Measurements from ENCODE around the gene MRPL49. TPM values are rescaled to one million over a fixed set of nuclear protein-coding genes. Genes with fewer than 3 reads are reported as not detected.

Gene MRPL49
- total and polyA plus RNA-seq, 2 of the 8 experiments (the other 6 are each of a cell fraction or from before 2014, with no cell fraction given) = 54.0 to 84.8 TPM

GRCh38 chr11:65087827-65088226 is 34.3 kb upstream of the MRPL49 start:
- Histone ChIP-seq H3K14ac (ENCODE audit: insufficient read length) (no peak overlapping the region), H2AFZ (ENCODE audit: low read length) (no peak overlapping the region), H3K23ac (ENCODE audit: insufficient read length) (no peak overlapping the region), H2BK20ac (ENCODE audit: low read length) (no peak overlapping the region), H3K4ac (replicated peaks; ENCODE audit: insufficient read length, low read depth, low read length) (no peak overlapping the region), H3K23me2 (ENCODE audit: low read depth, low read length) (peaks cover 8% of the 10 kb centered on the region), H3K9me3 (ENCODE audit: insufficient read depth in 2 of 2, low read depth in 1 of 2, low read length in 1 of 2) (no peaks in the 10 kb centered on the region), H3K4me3 (ENCODE audit: extremely low read depth in 1 of 4, insufficient read depth in 2 of 4, low read depth in 3 of 4, low read length in 4 of 4) (no peak overlapping the region), H3K4me1 (replicated peaks in 1 of 4; ENCODE audit: control insufficient read depth in 3 of 4, insufficient read depth in 4 of 4, low read length in 3 of 4) (peaks cover 0 to 7% (median 3%) of the 10 kb centered on the region in 4 experiments; a peak in 5 of 7 replicates), H3K27ac (ENCODE audit: low read depth, low read length) (no peak overlapping the region), H2BK120ac (replicated peaks; ENCODE audit: low read depth, low read length) (no peak overlapping the region), H3K4me2 (ENCODE audit: insufficient read depth in 1 of 2, low read depth in 2 of 2, low read length in 2 of 2) (no peak overlapping the region), H3K56ac (replicated peaks; ENCODE audit: insufficient read length, low read depth, low read length) (no peak overlapping the region), H3K9ac (replicated peaks in 1 of 4; ENCODE audit: extremely low read depth in 1 of 4, low read depth in 3 of 4, low read length in 3 of 4) (no peak overlapping the region), H4K8ac (ENCODE audit: extremely low read depth, insufficient read depth, low read length) (no peak overlapping the region), H2AK5ac (ENCODE audit: low read depth, low read length) (no peak overlapping the region), H2BK15ac (ENCODE audit: low read length) (no peak overlapping the region), H4K20me1 (replicated peaks in 1 of 2; ENCODE audit: control insufficient read depth in 1 of 2, insufficient read depth in 2 of 2, low read length in 2 of 2) (peaks cover 0 to 4% of the 10 kb centered on the region in 2 experiments), H4K5ac (ENCODE audit: insufficient read length, low read depth, low read length) (no peak overlapping the region), H3K79me2 (ENCODE audit: control insufficient read depth in 1 of 2, insufficient read depth in 2 of 2, low read length in 2 of 2) (peaks cover 7 to 13% of the 10 kb centered on the region in 2 experiments), H2BK5ac (ENCODE audit: low read depth, low read length) (no peak overlapping the region), H3K36me3 (ENCODE audit: control insufficient read depth in 2 of 4, insufficient read depth in 4 of 4, low read length in 3 of 4) (peaks cover 2 to 14% (median 11%) of the 10 kb centered on the region in 4 experiments; a peak in 6 of 8 replicates), H2BK12ac (ENCODE audit: low read depth, low read length) (no peak overlapping the region), H4K91ac (replicated peaks; ENCODE audit: insufficient read length, low read length) (no peak overlapping the region), H3K18ac (ENCODE audit: extremely low read depth, low read length) (no peak overlapping the region), H3K27me3 (replicated peaks in 1 of 4; ENCODE audit: control insufficient read depth in 3 of 4, extremely low read depth in 1 of 4, insufficient read depth in 3 of 4, low read length in 3 of 4) (no peaks in the 10 kb centered on the region), H3K79me1 (ENCODE audit: low read depth, low read length) (peaks cover 14% of the 10 kb centered on the region)
- DNase-seq (ENCODE audit: low read depth in 1 of 2, low spot score in 2 of 2) (no peak), FAIRE-seq (no peak)
- TF ChIP-seq NANOG (IDR thresholded peaks at IDR 0.05; ENCODE audit: insufficient read depth, low read depth, low read length, poor library complexity, severe bottlenecking) (no peak), RAD21 (IDR thresholded peaks at IDR 0.05 in 1 of 2, conservative IDR thresholded peaks at IDR 0.05 in 1 of 2; ENCODE audit: low read depth in 2 of 2, low read length in 2 of 2) (no peak), E2F6 (IDR thresholded peaks at IDR 0.05) (no peak)
- WGBS, 2 experiments (ENCODE audit: extremely low coverage in 1 of 2, insufficient coverage in 1 of 2, insufficient read length in 1 of 2, insufficient replicate concordance in 2 of 2, low coverage in 1 of 2, low lambda C conversion rate in 2 of 2, missing lambda C conversion rate in 1 of 2) = 96% methylated on average over 15 of the region's 15 CpGs; no CpG with 5 or more reads in 1 of the 2 experiments
- CTCF ChIA-PET (ENCODE audit: partially characterized antibody) = interaction anchor here (2.2 kb wide), 1 partner anchor 20 kb away, joined by 6 read pairs; no protein-coding TSS in a partner anchor
- POLR2A ChIA-PET (ENCODE audit: partially characterized antibody) = interaction anchor here (6.7 to 16.8 kb wide), 3 partner anchors 10 to 27 kb away, joined by 50 to 230 read pairs (median 186); partner anchors contain the start of genes CDCA5, TM7SF2, VPS51 and ZFPL1

Measured in H1 (cell line).